Measurements from ENCODE around the gene DHRS12.

Gene DHRS12

GRCh38 chr13:51746802-51747201, 57.2 kb downstream of the DHRS12 start:
- Mint-ChIP-seq H3K9me3 (ENCODE audit: low read depth) (no peaks in the 10 kb centered on the region), H3K4me3 (no peak overlapping the region)

GRCh38 chr13:51745243-51745642, 58.7 kb downstream of the DHRS12 start:
- Mint-ChIP-seq H3K27ac (no peak overlapping the region), H3K36me3 (peaks cover 35% of the 10 kb centered on the region), H3K27me3 (no peaks in the 10 kb centered on the region)

More at GRCh38 chr13:51746802-51747201, 57.2 kb downstream of the DHRS12 start:
- Mint-ChIP-seq H3K4me1 (ENCODE audit: low read depth) (no peaks in the 10 kb centered on the region), H3K36me3 (peaks cover 33% of the 10 kb centered on the region), H3K27me3 (no peaks in the 10 kb centered on the region), H3K27ac (no peak overlapping the region)

GRCh38 chr13:51742611-51743010, 61.4 kb downstream of the DHRS12 start:
- H3K4me1 Mint-ChIP-seq (ENCODE audit: low read depth), result peaks cover 9% of the 10 kb centered on the region
- peaks cover 26% of the 10 kb centered on the region for H3K36me3 Mint-ChIP-seq
- H3K9me3 Mint-ChIP-seq (ENCODE audit: low read depth), result no peaks in the 10 kb centered on the region
- H3K27ac Mint-ChIP-seq, result no peak overlapping the region
- H3K4me3 Mint-ChIP-seq, result no peak overlapping the region
- H3K27me3 Mint-ChIP-seq, result no peaks in the 10 kb centered on the region

More at GRCh38 chr13:51745243-51745642, 58.7 kb downstream of the DHRS12 start:
- no peak overlapping the region for H3K4me3 Mint-ChIP-seq
- no peaks in the 10 kb centered on the region for H3K9me3 Mint-ChIP-seq (ENCODE audit: low read depth)
- no peaks in the 10 kb centered on the region for H3K4me1 Mint-ChIP-seq (ENCODE audit: low read depth)

- Mint-ChIP-seq H3K27ac (no peak overlapping the region), H3K4me3 (no peak overlapping the region), H3K4me1 (ENCODE audit: low read depth) (peaks cover 11% of the 10 kb centered on the region), H3K27me3 (no peaks in the 10 kb centered on the region), H3K36me3 (peaks cover 24% of the 10 kb centered on the region), H3K9me3 (ENCODE audit: low read depth) (no peaks in the 10 kb centered on the region)
These were observed 61.9 kb downstream of the DHRS12 start for GRCh38 chr13:51742031-51742430.

- Mint-ChIP-seq H3K9me3 (ENCODE audit: low read depth) (no peaks in the 10 kb centered on the region), H3K4me3 (no peak overlapping the region), H3K4me1 (ENCODE audit: low read depth) (peaks cover 15% of the 10 kb centered on the region), H3K27ac (no peak overlapping the region), H3K36me3 (peaks cover 22% of the 10 kb centered on the region), H3K27me3 (no peaks in the 10 kb centered on the region)
These were observed 63.3 kb downstream of the DHRS12 start for GRCh38 chr13:51740698-51741097.

GRCh38 chr13:51739027-51739764, 64.8 kb downstream of the DHRS12 start:
- H3K36me3 Mint-ChIP-seq, result peaks cover 14% of the 10 kb centered on the region

GRCh38 chr13:51738226-51738905, 65.6 kb downstream of the DHRS12 start:
- Mint-ChIP-seq H3K36me3 (peaks cover 18% of the 10 kb centered on the region), H3K4me1 (ENCODE audit: low read depth) (peaks cover 15% of the 10 kb centered on the region), H3K9me3 (ENCODE audit: low read depth) (no peaks in the 10 kb centered on the region), H3K4me3 (no peak overlapping the region), H3K27me3 (no peaks in the 10 kb centered on the region), H3K27ac (peak overlapping the region; percentile 54)

More at GRCh38 chr13:51739027-51739764, 64.8 kb downstream of the DHRS12 start:
- Mint-ChIP-seq H3K27ac (peak overlapping the region; percentile 54), H3K4me1 (ENCODE audit: low read depth) (peaks cover 15% of the 10 kb centered on the region), H3K9me3 (ENCODE audit: low read depth) (no peaks in the 10 kb centered on the region), H3K27me3 (no peaks in the 10 kb centered on the region), H3K4me3 (no peak overlapping the region)

- Mint-ChIP-seq H3K9me3 (ENCODE audit: low read depth) (no peaks in the 10 kb centered on the region), H3K4me3 (no peak overlapping the region), H3K36me3 (peaks cover 21% of the 10 kb centered on the region)
These were observed 66.4 kb downstream of the DHRS12 start for GRCh38 chr13:51737609-51738008.

GRCh38 chr13:51734786-51735185, 69.2 kb downstream of the DHRS12 start:
- H3K9me3 Mint-ChIP-seq (ENCODE audit: low read depth), result no peaks in the 10 kb centered on the region
- no peak overlapping the region for H3K27ac Mint-ChIP-seq
- no peaks in the 10 kb centered on the region for H3K27me3 Mint-ChIP-seq
- no peak overlapping the region for H3K4me3 Mint-ChIP-seq
- H3K4me1 Mint-ChIP-seq (ENCODE audit: low read depth), result peaks cover 15% of the 10 kb centered on the region
- peaks cover 19% of the 10 kb centered on the region for H3K36me3 Mint-ChIP-seq

More at GRCh38 chr13:51737609-51738008, 66.4 kb downstream of the DHRS12 start:
- Mint-ChIP-seq H3K4me1 (ENCODE audit: low read depth) (peaks cover 15% of the 10 kb centered on the region), H3K27ac (peak overlapping the region; percentile 47), H3K27me3 (no peaks in the 10 kb centered on the region)

GRCh38 chr13:51733374-51734298, 70.3 kb downstream of the DHRS12 start:
- Mint-ChIP-seq H3K27me3 (no peaks in the 10 kb centered on the region), H3K4me3 (no peak overlapping the region), H3K36me3 (peaks cover 15% of the 10 kb centered on the region), H3K9me3 (ENCODE audit: low read depth) (no peaks in the 10 kb centered on the region), H3K4me1 (ENCODE audit: low read depth) (peaks cover 11% of the 10 kb centered on the region), H3K27ac (peak overlapping the region; percentile 3)

- Mint-ChIP-seq H3K27ac (no peak overlapping the region), H3K9me3 (ENCODE audit: low read depth) (no peaks in the 10 kb centered on the region)
These were observed 72.2 kb downstream of the DHRS12 start for GRCh38 chr13:51731759-51732158.

GRCh38 chr13:51730927-51731326, 73.0 kb downstream of the DHRS12 start:
- Mint-ChIP-seq H3K4me3 (no peak overlapping the region), H3K9me3 (ENCODE audit: low read depth) (no peaks in the 10 kb centered on the region), H3K36me3 (peaks cover 20% of the 10 kb centered on the region), H3K27ac (no peak overlapping the region), H3K27me3 (no peaks in the 10 kb centered on the region), H3K4me1 (ENCODE audit: low read depth) (no peaks in the 10 kb centered on the region)

More at GRCh38 chr13:51731759-51732158, 72.2 kb downstream of the DHRS12 start:
- H3K27me3 Mint-ChIP-seq, result no peaks in the 10 kb centered on the region
- no peak overlapping the region for H3K4me3 Mint-ChIP-seq
- H3K36me3 Mint-ChIP-seq, result peaks cover 16% of the 10 kb centered on the region
- peaks cover 1% of the 10 kb centered on the region for H3K4me1 Mint-ChIP-seq (ENCODE audit: low read depth)

- Mint-ChIP-seq H3K9me3 (ENCODE audit: low read depth) (no peaks in the 10 kb centered on the region), H3K27ac (no peak overlapping the region), H3K4me3 (no peak overlapping the region), H3K27me3 (no peaks in the 10 kb centered on the region), H3K4me1 (ENCODE audit: low read depth) (no peaks in the 10 kb centered on the region), H3K36me3 (peaks cover 19% of the 10 kb centered on the region)
These were observed 74.0 kb downstream of the DHRS12 start for GRCh38 chr13:51729866-51730553.

- Mint-ChIP-seq H3K4me3 (no peak overlapping the region), H3K27me3 (no peaks in the 10 kb centered on the region)
These were observed 75.0 kb downstream of the DHRS12 start for GRCh38 chr13:51728972-51729371.

More at GRCh38 chr13:51728972-51729371, 75.0 kb downstream of the DHRS12 start:
- Mint-ChIP-seq H3K4me1 (ENCODE audit: low read depth) (no peaks in the 10 kb centered on the region), H3K36me3 (peaks cover 19% of the 10 kb centered on the region), H3K9me3 (ENCODE audit: low read depth) (no peaks in the 10 kb centered on the region), H3K27ac (no peak overlapping the region)
